Activated naive CD4-positive, alpha-beta T cell treated with anti-CD3 and anti-CD28 coated beads, Interleukin-2, amount 50 U/mL, for 72 hours (primary cell): Measurements from ENCODE around the gene CASK. TPM values are rescaled to one million over a fixed set of nuclear protein-coding genes. Genes with fewer than 3 reads are reported as not detected.
A peak's percentile ranks its signal among the peaks of the same experiment; 100 is the strongest.

Experiments used
- ATAC-seq, 2 donors: fragments of 150-1000 bp; cut with Tn5 transposase; 2 replicates each; pipeline ENCODE4 v1.10.0; 2021; ENCODE audit warnings: mild to moderate bottlenecking in 2 of 2, moderate library complexity in 2 of 2
- DNase-seq, 2 donors: peaks; one replicate each; pipeline ENCODE4 v3.0.0; 2021 to 2022; ENCODE audit warnings: low spot score in 2 of 2
- H3K27ac Mint-ChIP-seq, 2 donors: one replicate each; pipeline ENCODE4 v1.8.0; 2022; ENCODE audit warnings: mild to moderate bottlenecking in 2 of 2, mixed read lengths in 2 of 2
- H3K36me3 Mint-ChIP-seq, 2 donors: one replicate each; pipeline ENCODE4 v1.8.0; 2022; ENCODE audit warnings: mixed read lengths in 2 of 2
- H3K9me3 Mint-ChIP-seq, 2 donors: one replicate each; pipeline ENCODE4 v1.8.0; 2022; ENCODE audit warnings: mixed read lengths in 2 of 2
- total RNA-seq, 2 donors: library from RNA; stranded (reverse); gene quantifications; one replicate each; pipeline ENCODE4 v1.2.3, GENCODE V29; 2022

Gene CASK
- total RNA-seq: 10 to 100 TPM; 18.1 to 18.4 TPM

GRCh38 chrX:41923211-41923977 lies at the start of gene CASK:
Gene CASK (minus strand): TSS chrX:41923554. CDS start chrX:41922988, 566 bp downstream.
- peak within 1 kb of the TSS; percentile 91 for H3K27ac Mint-ChIP-seq

GRCh38 chrX:41971346-41971745 lies 48.0 kb upstream of the CASK start:
- Mint-ChIP-seq H3K27ac (no peak overlapping the region), H3K9me3 (no peaks in the 10 kb centered on the region), H3K36me3 (peaks cover 0 to 7% of the 10 kb centered on the region in 2 donors)
- ATAC-seq (no peak), DNase-seq (no peak)

More at GRCh38 chrX:41923211-41923977, at the start of gene CASK:
- ATAC-seq: peak; percentile 77 to 83
- DNase-seq: peak; percentile 83 to 91
- H3K9me3 Mint-ChIP-seq: no peaks in the 10 kb centered on the region
- peaks cover 0 to 6% of the 10 kb centered on the region in 2 donors for H3K36me3 Mint-ChIP-seq

GRCh38 chrX:41970419-41970818 lies 47.1 kb upstream of the CASK start:
- DNase-seq (no peak), ATAC-seq (no peak)
- Mint-ChIP-seq H3K36me3 (peaks cover 0 to 7% of the 10 kb centered on the region in 2 donors), H3K27ac (no peak overlapping the region), H3K9me3 (peaks cover 0 to 4% of the 10 kb centered on the region in 2 donors)

- Mint-ChIP-seq H3K36me3 (no peaks in the 10 kb centered on the region), H3K27ac (no peak overlapping the region), H3K9me3 (peaks cover 0 to 4% of the 10 kb centered on the region in 2 donors)
- DNase-seq (no peak), ATAC-seq (no peak)
Observed at GRCh38 chrX:41963348-41963747, 40.0 kb upstream of the CASK start.

- no peak overlapping the region for H3K27ac Mint-ChIP-seq
- no peaks in the 10 kb centered on the region for H3K9me3 Mint-ChIP-seq
- DNase-seq (no peak), ATAC-seq (no peak)
- no peaks in the 10 kb centered on the region for H3K36me3 Mint-ChIP-seq
Observed at GRCh38 chrX:41960142-41960541, 36.8 kb upstream of the CASK start.

GRCh38 chrX:41958861-41959260 lies 35.5 kb upstream of the CASK start:
- ATAC-seq (no peak), DNase-seq (no peak)
- Mint-ChIP-seq H3K9me3 (no peaks in the 10 kb centered on the region), H3K27ac (no peak overlapping the region), H3K36me3 (no peaks in the 10 kb centered on the region)

GRCh38 chrX:41956027-41956426 lies 32.7 kb upstream of the CASK start:
- H3K9me3 Mint-ChIP-seq: no peaks in the 10 kb centered on the region
- DNase-seq (no peak), ATAC-seq (no peak)
- H3K36me3 Mint-ChIP-seq: no peaks in the 10 kb centered on the region
- H3K27ac Mint-ChIP-seq: no peak overlapping the region

GRCh38 chrX:41952102-41952501 lies 28.7 kb upstream of the CASK start:
- ATAC-seq (no peak), DNase-seq (no peak)
- Mint-ChIP-seq H3K9me3 (no peaks in the 10 kb centered on the region), H3K27ac (no peak overlapping the region), H3K36me3 (no peaks in the 10 kb centered on the region)

- Mint-ChIP-seq H3K36me3 (no peaks in the 10 kb centered on the region), H3K27ac (no peak overlapping the region), H3K9me3 (no peaks in the 10 kb centered on the region)
- no peak for ATAC-seq
- no peak for DNase-seq
Observed at GRCh38 chrX:41946989-41947612, 23.7 kb upstream of the CASK start.

- H3K9me3 Mint-ChIP-seq: no peaks in the 10 kb centered on the region
- no peaks in the 10 kb centered on the region for H3K36me3 Mint-ChIP-seq
- DNase-seq (no peak), ATAC-seq (no peak)
- no peak overlapping the region for H3K27ac Mint-ChIP-seq
Observed at GRCh38 chrX:41946235-41946634, 22.9 kb upstream of the CASK start.

- H3K36me3 Mint-ChIP-seq: no peaks in the 10 kb centered on the region
- no peak overlapping the region for H3K27ac Mint-ChIP-seq
- ATAC-seq: no peak
- no peaks in the 10 kb centered on the region for H3K9me3 Mint-ChIP-seq
- DNase-seq: no peak
Observed at GRCh38 chrX:41935832-41936231, 12.5 kb upstream of the CASK start.

- ATAC-seq (peak in 1 of 2 donors; percentile 36), DNase-seq (no peak)
- Mint-ChIP-seq H3K9me3 (no peaks in the 10 kb centered on the region), H3K27ac (no peak overlapping the region), H3K36me3 (no peaks in the 10 kb centered on the region)
Observed at GRCh38 chrX:41933546-41933945, 10.2 kb upstream of the CASK start.

- ATAC-seq (peak; percentile 18 to 55), DNase-seq (no peak)
- Mint-ChIP-seq H3K36me3 (no peaks in the 10 kb centered on the region), H3K27ac (no peak overlapping the region), H3K9me3 (no peaks in the 10 kb centered on the region)
Observed at GRCh38 chrX:41932885-41933284, 9.5 kb upstream of the CASK start.

GRCh38 chrX:41931591-41931990 lies 8.2 kb upstream of the CASK start:
- DNase-seq: no peak
- Mint-ChIP-seq H3K27ac (no peak overlapping the region), H3K9me3 (no peaks in the 10 kb centered on the region), H3K36me3 (no peaks in the 10 kb centered on the region)
- no peak for ATAC-seq

GRCh38 chrX:41923978-41924683 lies 777 bp upstream of the CASK start:
- no peaks in the 10 kb centered on the region for H3K9me3 Mint-ChIP-seq
- ATAC-seq (no peak), DNase-seq (peak in 1 of 2 donors; percentile 5)
- peaks cover 0 to 6% of the 10 kb centered on the region in 2 donors for H3K36me3 Mint-ChIP-seq
- H3K27ac Mint-ChIP-seq: peak overlapping the region in 1 of 2 donors; percentile 70

- Mint-ChIP-seq H3K36me3 (peaks cover 0 to 6% of the 10 kb centered on the region in 2 donors), H3K27ac (peak overlapping the region; percentile 91), H3K9me3 (no peaks in the 10 kb centered on the region)
- peak in 1 of 2 donors; percentile 1 for ATAC-seq
- peak in 1 of 2 donors; percentile 6 for DNase-seq
Observed at GRCh38 chrX:41922431-41923151, 763 bp downstream of the CASK start.
